Erythroblast (primary cell): Measurements from ENCODE around the gene SPDYA.

Experiments used
- GATA1 ChIP-seq: IDR thresholded peaks from 2 replicates; pipeline ENCODE4 v1.6.1; 2011; ENCODE audit warnings: low read depth, mild to moderate bottlenecking, control low read depth, low read length, moderate library complexity
- POLR2A ChIP-seq: IDR thresholded peaks from 2 replicates; pipeline ENCODE4 v1.6.1; 2011; ENCODE audit warnings: mild to moderate bottlenecking, low read length

GRCh38 chr2:28778392-28778791 lies 32.2 kb upstream of the SPDYA start:
- TF ChIP-seq POLR2A = no peak
- TF ChIP-seq GATA1 = no peak
